Trophoblast cell (in vitro differentiated cells and primary cell): ENCODE data around the gene PLCL1.

Experiments used
- DNase-seq, 2 donors: peaks; one replicate each; pipeline ENCODE4 v3.0.0-alpha.2; 2016
- H2AFZ ChIP-seq: 2 replicates; pipeline ENCODE4 v1.6.1; 2013; ENCODE audit warnings: low read length, moderate library complexity, mild to moderate bottlenecking; ENCODE audit not compliant: insufficient read depth, poor library complexity
- H2AK5ac ChIP-seq: 2 replicates; pipeline ENCODE4 v1.6.1; 2013; ENCODE audit warnings: mild to moderate bottlenecking, low read length
- H2BK120ac ChIP-seq: 2 replicates; pipeline ENCODE4 v1.6.1; 2013; ENCODE audit warnings: low read length, mild to moderate bottlenecking, moderate library complexity; ENCODE audit not compliant: insufficient read depth, poor library complexity
- H2BK12ac ChIP-seq: 2 replicates; pipeline ENCODE4 v1.6.1; 2013; ENCODE audit warnings: mild to moderate bottlenecking, low read length, moderate library complexity
- H2BK5ac ChIP-seq: 2 replicates; pipeline ENCODE4 v1.6.1; 2013; ENCODE audit warnings: low read length, low read depth, moderate library complexity, mild to moderate bottlenecking; ENCODE audit not compliant: poor library complexity
- H3K14ac ChIP-seq: 2 replicates; pipeline ENCODE4 v1.6.1; 2013; ENCODE audit warnings: mild to moderate bottlenecking, low read length
- H3K18ac ChIP-seq: 2 replicates; pipeline ENCODE4 v1.6.1; 2013; ENCODE audit warnings: mild to moderate bottlenecking, low read length
- H3K23ac ChIP-seq: 2 replicates; pipeline ENCODE4 v1.6.1; 2013; ENCODE audit warnings: low read length
- H3K27ac ChIP-seq: 2 replicates; pipeline ENCODE4 v1.5.1; 2013; ENCODE audit warnings: low read depth, mild to moderate bottlenecking, inconsistent platforms, low read length, moderate library complexity
- H3K27me3 ChIP-seq: 2 replicates; pipeline ENCODE4 v1.6.1; 2013; ENCODE audit warnings: inconsistent platforms, mild to moderate bottlenecking, low read length, moderate library complexity; ENCODE audit not compliant: insufficient read depth
- H3K36me3 ChIP-seq, 2 experiments: 1 replicate in 1 of 2; 2 replicates in 1 of 2; pipeline ENCODE4 v1.6.1; 2013; ENCODE audit warnings: low read length in 2 of 2, mild to moderate bottlenecking in 2 of 2, moderate library complexity in 1 of 2; ENCODE audit not compliant: insufficient read depth in 2 of 2, control insufficient read depth in 1 of 2
- H3K4ac ChIP-seq: 2 replicates; pipeline ENCODE4 v1.6.1; 2013; ENCODE audit warnings: low read depth, mild to moderate bottlenecking, low read length, moderate library complexity
- H3K4me1 ChIP-seq, 2 experiments: 1 replicate in 1 of 2; 2 replicates in 1 of 2; pipeline ENCODE4 v1.6.1; 2013; ENCODE audit warnings: low read length in 2 of 2, mild to moderate bottlenecking in 2 of 2, moderate library complexity in 1 of 2; ENCODE audit not compliant: insufficient read depth in 2 of 2, control insufficient read depth in 1 of 2
- H3K4me2 ChIP-seq: 2 replicates; pipeline ENCODE4 v1.6.1; 2013; ENCODE audit warnings: inconsistent platforms, mild to moderate bottlenecking, low read length, moderate library complexity
- H3K4me3 ChIP-seq: 2 replicates; pipeline ENCODE4 v1.5.1; 2013; ENCODE audit warnings: mild to moderate bottlenecking, low read depth, low read length, inconsistent platforms
- H3K79me1 ChIP-seq: one replicate; pipeline ENCODE4 v1.6.1; 2013; ENCODE audit warnings: low read length
- H3K79me2 ChIP-seq: 2 replicates; pipeline ENCODE4 v1.6.1; 2013; ENCODE audit warnings: low read length, mild to moderate bottlenecking; ENCODE audit not compliant: control insufficient read depth, insufficient read depth, poor library complexity
- H3K9ac ChIP-seq: 2 replicates; pipeline ENCODE4 v1.6.1; 2013; ENCODE audit warnings: mild to moderate bottlenecking, low read length
- H3K9me3 ChIP-seq: 2 replicates; pipeline ENCODE4 v1.6.1; 2013; ENCODE audit warnings: low read depth, mild to moderate bottlenecking, control low read depth, inconsistent platforms, low read length; ENCODE audit not compliant: insufficient read depth
- H4K12ac ChIP-seq: 2 replicates; pipeline ENCODE4 v1.6.1; 2013; ENCODE audit warnings: low read depth, mild to moderate bottlenecking, low read length, moderate library complexity
- H4K8ac ChIP-seq: 2 replicates; pipeline ENCODE4 v1.6.1; 2013; ENCODE audit warnings: low read depth, mild to moderate bottlenecking, low read length, moderate library complexity
- H4K91ac ChIP-seq: one replicate; pipeline ENCODE4 v1.6.1; 2013; ENCODE audit warnings: low read depth, mild to moderate bottlenecking, low read length, moderate library complexity
- WGBS: extraction: QIAGEN DNeasy Blood & Tissue Kit; methylation state at CpG from one replicate; pipeline ENCODE4 v1.1.7; 2013; ENCODE audit warnings: missing lambda C conversion rate; ENCODE audit not compliant: insufficient read length, insufficient coverage; ENCODE audit errors: extremely low coverage; 5-methylcytosine and 5-hydroxymethylcytosine counted together

PLCL1 gene

DNA sequence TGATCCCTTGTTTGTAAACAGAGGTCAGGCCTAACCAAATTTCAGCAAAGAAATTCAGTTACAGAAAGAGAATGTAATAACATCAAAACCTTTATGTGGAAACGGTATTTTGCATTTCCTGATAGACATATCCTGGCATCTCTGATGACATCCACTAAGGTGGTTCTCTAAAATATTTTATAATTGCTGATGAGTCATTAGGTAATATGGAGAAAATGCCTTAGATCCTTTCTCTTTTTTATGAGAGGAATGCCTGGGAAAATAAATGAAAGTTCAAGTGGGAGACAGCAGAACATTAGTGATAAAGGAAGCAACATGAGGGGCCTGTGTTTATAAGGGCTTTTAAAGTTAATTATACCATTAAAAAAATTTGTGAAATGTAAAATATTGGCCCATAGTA is 72.6 kb downstream of the PLCL1 start:
- WGBS = no CpG with 5 or more reads among the region's 1 CpG
- H3K23ac ChIP-seq = no peak overlapping the region
- no peak overlapping the region for H3K4ac ChIP-seq

DNA sequence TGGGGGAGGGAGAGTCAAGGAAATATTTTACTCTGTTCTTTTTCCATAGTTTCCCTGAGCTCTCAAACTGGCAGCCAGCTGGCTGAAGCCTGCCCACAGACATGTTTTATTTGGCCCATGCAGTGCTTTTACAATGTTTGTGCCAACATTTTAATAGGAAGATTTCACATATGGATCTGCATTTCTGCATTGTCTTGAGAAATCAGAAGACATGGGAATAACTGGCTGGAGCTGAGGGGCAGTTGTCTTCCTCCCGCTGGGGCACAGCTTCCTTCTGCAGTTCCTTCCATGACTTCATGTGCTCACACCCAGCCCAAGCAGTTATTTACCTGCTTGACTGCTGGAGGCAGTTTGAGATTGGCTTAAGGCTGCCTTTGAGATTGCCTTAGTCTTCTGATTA is 74.4 kb downstream of the PLCL1 start:
- Histone ChIP-seq H3K27ac (no peak overlapping the region), H3K9me3 (no peaks in the 10 kb centered on the region), H3K79me2 (no peaks in the 10 kb centered on the region), H3K36me3 (no peaks in the 10 kb centered on the region), H3K14ac (no peak overlapping the region), H2BK5ac (no peak overlapping the region), H2AFZ (no peak overlapping the region), H3K18ac (no peak overlapping the region), H3K9ac (no peak overlapping the region), H3K23ac (no peak overlapping the region), H3K4ac (no peak overlapping the region), H4K12ac (no peak overlapping the region), H3K79me1 (no peaks in the 10 kb centered on the region), H3K4me3 (no peak overlapping the region), H4K8ac (no peak overlapping the region), H2BK12ac (no peak overlapping the region), H2AK5ac (no peak overlapping the region), H4K91ac (no peak overlapping the region), H3K27me3 (no peaks in the 10 kb centered on the region), H2BK120ac (no peak overlapping the region), H3K4me2 (no peak overlapping the region), H3K4me1 (no peaks in the 10 kb centered on the region)
- no CpG with 5 or more reads among the region's 1 CpG for WGBS
- DNase-seq = no peak

More for the DNA sequence above, 72.6 kb downstream of the PLCL1 start:
- H3K36me3 ChIP-seq = no peaks in the 10 kb centered on the region
- H3K9me3 ChIP-seq = no peaks in the 10 kb centered on the region
- peaks cover 4 to 5% of the 10 kb centered on the region in 2 experiments for H3K4me1 ChIP-seq
- DNase-seq = peak; percentile 2 to 62
- no peak overlapping the region for H3K18ac ChIP-seq
- no peak overlapping the region for H2AFZ ChIP-seq
- H4K91ac ChIP-seq = no peak overlapping the region
- no peak overlapping the region for H3K4me2 ChIP-seq
- no peaks in the 10 kb centered on the region for H3K79me1 ChIP-seq
- no peak overlapping the region for H2BK5ac ChIP-seq
- no peak overlapping the region for H3K27ac ChIP-seq
- no peak overlapping the region for H3K9ac ChIP-seq
- no peak overlapping the region for H3K4me3 ChIP-seq
- no peak overlapping the region for H4K12ac ChIP-seq
- H3K79me2 ChIP-seq = no peaks in the 10 kb centered on the region
- no peak overlapping the region for H2AK5ac ChIP-seq
- H2BK120ac ChIP-seq = no peak overlapping the region
- no peak overlapping the region for H4K8ac ChIP-seq
- H3K27me3 ChIP-seq = no peaks in the 10 kb centered on the region
- no peak overlapping the region for H2BK12ac ChIP-seq
- no peak overlapping the region for H3K14ac ChIP-seq

DNA sequence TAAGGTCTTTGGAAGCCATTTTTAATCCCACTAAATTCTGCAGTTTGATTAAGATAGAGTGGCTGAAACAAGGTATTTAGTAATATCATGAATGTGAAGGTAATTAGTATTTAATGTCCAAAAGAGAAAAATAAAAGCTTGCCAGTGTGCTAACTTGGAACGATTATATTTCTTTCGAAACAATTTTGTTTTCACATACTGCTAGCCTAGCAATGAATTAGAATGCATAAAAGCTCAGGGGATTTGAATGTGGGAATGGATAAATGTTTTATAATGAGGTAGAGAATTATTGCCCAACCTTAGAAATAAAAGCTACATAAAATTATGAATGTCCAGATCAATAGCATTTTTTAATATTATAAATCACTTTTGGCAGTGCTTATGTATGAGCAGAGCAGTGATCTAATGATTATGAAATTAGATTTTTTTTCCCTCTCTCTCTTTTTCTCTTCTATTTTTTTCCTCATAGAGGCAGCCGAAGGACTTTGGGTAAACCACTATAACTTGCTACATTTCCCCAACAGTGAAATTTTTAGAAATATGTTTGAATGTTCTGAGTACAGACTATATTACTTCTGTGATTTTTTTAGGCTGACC is 75.5 kb downstream of the PLCL1 start:
- Histone ChIP-seq H2AFZ (no peak overlapping the region), H3K4me1 (no peaks in the 10 kb centered on the region), H2BK5ac (no peak overlapping the region), H3K36me3 (no peaks in the 10 kb centered on the region), H2AK5ac (no peak overlapping the region), H4K12ac (no peak overlapping the region), H3K4me3 (no peak overlapping the region), H3K79me2 (no peaks in the 10 kb centered on the region), H3K4ac (no peak overlapping the region), H3K14ac (no peak overlapping the region), H3K9me3 (no peaks in the 10 kb centered on the region), H4K8ac (no peak overlapping the region), H3K9ac (no peak overlapping the region), H3K23ac (no peak overlapping the region), H3K27ac (no peak overlapping the region), H2BK120ac (no peak overlapping the region), H3K18ac (no peak overlapping the region), H3K27me3 (no peaks in the 10 kb centered on the region), H3K4me2 (no peak overlapping the region), H4K91ac (no peak overlapping the region), H3K79me1 (no peaks in the 10 kb centered on the region), H2BK12ac (no peak overlapping the region)
- WGBS = no CpG with 5 or more reads among the region's 3 CpGs
- no peak for DNase-seq

GRCh38 chr2:197883354-197884032 is 79.1 kb downstream of the PLCL1 start:
- H2BK120ac ChIP-seq = no peak overlapping the region
- no peak overlapping the region for H3K4ac ChIP-seq
- H4K12ac ChIP-seq = no peak overlapping the region
- no peak overlapping the region for H3K18ac ChIP-seq
- H3K79me1 ChIP-seq = peaks cover 1% of the 10 kb centered on the region
- H3K27me3 ChIP-seq = no peaks in the 10 kb centered on the region
- H3K27ac ChIP-seq = no peak overlapping the region
- H3K14ac ChIP-seq = no peak overlapping the region
- H3K23ac ChIP-seq = no peak overlapping the region
- no CpG with 5 or more reads among the region's 3 CpGs for WGBS
- no peak for DNase-seq
- H3K9ac ChIP-seq = no peak overlapping the region
- no peak overlapping the region for H3K4me3 ChIP-seq
- no peak overlapping the region for H3K4me2 ChIP-seq
- H3K79me2 ChIP-seq = no peaks in the 10 kb centered on the region
- no peaks in the 10 kb centered on the region for H3K36me3 ChIP-seq
- H4K8ac ChIP-seq = no peak overlapping the region
- H2AFZ ChIP-seq = no peak overlapping the region
- no peaks in the 10 kb centered on the region for H3K4me1 ChIP-seq
- no peak overlapping the region for H2BK12ac ChIP-seq
- no peak overlapping the region for H2AK5ac ChIP-seq
- no peaks in the 10 kb centered on the region for H3K9me3 ChIP-seq
- H2BK5ac ChIP-seq = no peak overlapping the region
- H4K91ac ChIP-seq = no peak overlapping the region
